WTC11 (cell line): ENCODE data around the gene NAGS.
"Not testable (repeated sequence)": the region's sequence is repeated elsewhere in the genome, so short reads cannot be mapped to it uniquely, and the experiment has no call there.

Experiments
- ARID4B ChIP-seq: sonication (generic); formaldehyde crosslinking; IDR thresholded peaks from 2 replicates; pipeline ENCODE4 v1.8.0; 2023; ENCODE audit warnings: missing genetic modification reagents, mild to moderate bottlenecking, borderline replicate concordance
- ATF2 ChIP-seq: sonication (generic); formaldehyde crosslinking; IDR thresholded peaks from 2 replicates; pipeline ENCODE4 v1.8.1; 2022; ENCODE audit warnings: low read depth, missing genetic modification reagents, borderline replicate concordance
- ATF3 ChIP-seq: sonication (generic); formaldehyde crosslinking; conservative IDR thresholded peaks from 2 replicates; pipeline ENCODE4 v1.8.1; 2022; ENCODE audit warnings: mild to moderate bottlenecking, missing genetic modification reagents
- CTCF ChIP-seq: fragments of 200-600 bp; IDR thresholded peaks from 2 replicates; pipeline ENCODE4 v1.8.0; 2022; ENCODE audit warnings: antibody characterized with exemption
- ESRRA ChIP-seq: sonication (generic); formaldehyde crosslinking; IDR thresholded peaks from 2 replicates; pipeline ENCODE4 v1.8.1; 2022; ENCODE audit warnings: mild to moderate bottlenecking, missing genetic modification reagents, borderline replicate concordance
- HMGXB4 ChIP-seq: sonication (generic); formaldehyde crosslinking; IDR thresholded peaks from 2 replicates; pipeline ENCODE4 v1.8.1; 2023; ENCODE audit warnings: mild to moderate bottlenecking, moderate library complexity, missing genetic modification reagents
- IRF2 ChIP-seq: sonication (generic); formaldehyde crosslinking; IDR thresholded peaks from 2 replicates; pipeline ENCODE4 v1.8.0; 2022; ENCODE audit warnings: low read depth, missing genetic modification reagents, borderline replicate concordance
- MLX ChIP-seq: sonication (generic); formaldehyde crosslinking; IDR thresholded peaks from 2 replicates; pipeline ENCODE4 v1.8.1; 2023; ENCODE audit warnings: mild to moderate bottlenecking, missing genetic modification reagents, moderate library complexity
- NFATC4 ChIP-seq: fragments of 250-450 bp; sonication (Bioruptor Pico); IDR thresholded peaks from 2 replicates; pipeline ENCODE4 v1.9.0; 2021; ENCODE audit warnings: mild to moderate bottlenecking
- NR2C2 ChIP-seq: sonication (generic); formaldehyde crosslinking; IDR thresholded peaks from 2 replicates; pipeline ENCODE4 v1.8.0; 2022; ENCODE audit warnings: mild to moderate bottlenecking, missing genetic modification reagents
- SP1 ChIP-seq: sonication (generic); formaldehyde crosslinking; conservative IDR thresholded peaks from 2 replicates; pipeline ENCODE4 v1.8.1; 2022; ENCODE audit warnings: missing genetic modification reagents
- TP53 ChIP-seq: sonication (generic); formaldehyde crosslinking; IDR thresholded peaks from 2 replicates; pipeline ENCODE4 v1.8.1; 2023; ENCODE audit warnings: mild to moderate bottlenecking, missing genetic modification reagents

GRCh38 chr17:43971436-43971835 is 33.0 kb upstream of the NAGS start:
- TF ChIP-seq IRF2 (CRISPR knock-in tag); NFATC4 (CRISPR knock-in tag); NR2C2; ATF2 (CRISPR knock-in tag); CTCF; HMGXB4; MLX (CRISPR knock-in tag); ESRRA (CRISPR knock-in tag); TP53 (CRISPR knock-in tag); SP1 (CRISPR knock-in tag); ATF3 (CRISPR knock-in tag); ARID4B (CRISPR knock-in tag): not testable (repeated sequence)
